ENCODE measurements around the gene BTRC.

The BTRC gene

GRCh38 chr10:101389986-101390531, 36.1 kb downstream of the BTRC start:
- no peak for DNase-seq
- Mint-ChIP-seq H3K27me3 (ENCODE audit: low read depth, poor library complexity) (no peaks in the 10 kb centered on the region), H3K4me3 (no peak overlapping the region), H3K36me3 (ENCODE audit: low read depth) (peaks cover 6% of the 10 kb centered on the region), H3K27ac (no peak overlapping the region), H3K4me1 (peaks cover 16% of the 10 kb centered on the region), H3K9me3 (no peaks in the 10 kb centered on the region)
- TF ChIP-seq CTCF (IDR thresholded peaks at IDR 0.05) = no peak

GRCh38 chr10:101393378-101393777, 39.4 kb downstream of the BTRC start:
- Mint-ChIP-seq H3K27ac (no peak overlapping the region), H3K4me3 (no peak overlapping the region), H3K4me1 (peaks cover 6% of the 10 kb centered on the region), H3K9me3 (no peaks in the 10 kb centered on the region), H3K27me3 (ENCODE audit: low read depth, poor library complexity) (no peaks in the 10 kb centered on the region), H3K36me3 (ENCODE audit: low read depth) (peaks cover 11% of the 10 kb centered on the region)
- no peak for DNase-seq
- TF ChIP-seq CTCF (IDR thresholded peaks at IDR 0.05) = no peak

GRCh38 chr10:101394524-101395133, 40.7 kb downstream of the BTRC start:
- DNase-seq = no peak
- Mint-ChIP-seq H3K27ac (no peak overlapping the region), H3K36me3 (ENCODE audit: low read depth) (peaks cover 11% of the 10 kb centered on the region), H3K9me3 (no peaks in the 10 kb centered on the region), H3K27me3 (ENCODE audit: low read depth, poor library complexity) (no peaks in the 10 kb centered on the region), H3K4me1 (no peaks in the 10 kb centered on the region), H3K4me3 (no peak overlapping the region)
- TF ChIP-seq CTCF (IDR thresholded peaks at IDR 0.05) = no peak

- Mint-ChIP-seq H3K4me3 (no peak overlapping the region), H3K36me3 (ENCODE audit: low read depth) (peaks cover 11% of the 10 kb centered on the region), H3K27ac (no peak overlapping the region), H3K9me3 (no peaks in the 10 kb centered on the region), H3K27me3 (ENCODE audit: low read depth, poor library complexity) (peaks cover 2% of the 10 kb centered on the region), H3K4me1 (no peaks in the 10 kb centered on the region)
- no peak for TF ChIP-seq CTCF (IDR thresholded peaks at IDR 0.05)
- DNase-seq = no peak
Observed at GRCh38 chr10:101397140-101397539, 43.2 kb downstream of the BTRC start.

DNA sequence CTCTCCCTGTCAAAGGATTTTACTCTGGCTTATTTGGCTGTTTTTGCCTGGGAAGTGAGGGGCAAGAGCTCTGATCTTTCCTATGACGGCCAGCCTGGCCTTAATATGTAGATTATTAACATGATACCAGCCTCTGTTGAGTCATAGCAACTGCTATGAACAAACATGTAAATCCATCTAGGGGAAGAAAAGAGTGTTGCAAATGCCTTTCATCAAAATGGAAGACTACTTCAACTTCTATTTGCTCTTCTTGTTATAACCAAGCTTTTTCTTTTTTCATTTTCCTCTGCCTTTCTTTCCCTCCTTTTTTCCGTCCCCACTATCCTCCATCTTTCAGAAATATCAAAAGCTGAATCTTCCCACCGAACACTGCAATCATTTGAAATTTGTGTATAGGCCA, 46.6 kb downstream of the BTRC start:
- Mint-ChIP-seq H3K27me3 (ENCODE audit: low read depth, poor library complexity) (peaks cover 2% of the 10 kb centered on the region), H3K27ac (no peak overlapping the region), H3K4me1 (no peaks in the 10 kb centered on the region), H3K4me3 (no peak overlapping the region), H3K36me3 (ENCODE audit: low read depth) (peaks cover 5% of the 10 kb centered on the region), H3K9me3 (no peaks in the 10 kb centered on the region)
- DNase-seq = no peak
- TF ChIP-seq CTCF (IDR thresholded peaks at IDR 0.05) = no peak

DNA sequence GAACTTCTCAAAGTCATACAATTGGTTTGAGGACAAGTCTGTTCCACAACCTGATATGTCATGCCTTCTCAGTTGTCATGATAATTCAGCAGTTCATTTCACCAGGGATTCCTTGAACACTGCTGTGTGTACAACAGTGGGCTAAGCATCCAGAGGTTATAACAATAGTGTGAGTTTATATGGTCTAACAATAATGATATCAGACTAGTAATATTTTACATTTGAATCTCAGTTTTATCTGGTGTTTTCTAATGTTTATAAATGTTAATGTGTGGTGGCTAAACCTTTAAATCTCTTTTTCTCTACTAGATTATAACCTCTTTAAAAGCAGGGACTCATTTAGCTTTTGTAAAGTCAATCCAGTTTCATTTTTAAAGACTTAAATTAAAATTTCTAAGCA, 48.7 kb downstream of the BTRC start:
- no peak overlapping the region for H3K27ac Mint-ChIP-seq
- H3K27me3 Mint-ChIP-seq (ENCODE audit: low read depth, poor library complexity) = peaks cover 2% of the 10 kb centered on the region
- H3K36me3 Mint-ChIP-seq (ENCODE audit: low read depth) = peaks cover 5% of the 10 kb centered on the region
- H3K9me3 Mint-ChIP-seq = no peaks in the 10 kb centered on the region
- TF ChIP-seq CTCF (IDR thresholded peaks at IDR 0.05) = no peak
- H3K4me1 Mint-ChIP-seq = no peaks in the 10 kb centered on the region
- no peak overlapping the region for H3K4me3 Mint-ChIP-seq
- DNase-seq = no peak
